HG02943 (cell line): ENCODE results near the gene C11orf52.

Source experiments
- ATAC-seq: cut with Tn5 transposase; IDR thresholded peaks from one replicate; pipeline ENCODE4 v1.9.1; 2021; ENCODE audit warnings: mild to moderate bottlenecking, low read depth, moderate library complexity; ENCODE audit not compliant: unreplicated experiment

Gene C11orf52

DNA sequence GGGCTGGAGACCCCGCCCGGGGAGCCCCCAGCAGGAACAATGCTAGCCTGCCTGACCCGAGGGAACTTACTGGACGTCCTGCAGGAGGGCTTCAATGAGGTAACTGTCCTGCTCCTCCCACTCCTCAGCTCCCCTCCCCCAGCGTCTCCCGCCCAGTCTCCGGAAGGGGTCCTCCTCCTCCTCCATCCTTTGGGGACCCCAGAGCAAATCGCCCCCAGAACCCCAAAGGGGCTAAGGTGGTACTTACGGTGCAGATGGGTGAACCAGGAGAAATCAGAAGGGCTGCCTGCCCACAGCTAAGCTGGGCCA lies 18.7 kb downstream of the C11orf52 start:
- no peak for ATAC-seq

DNA sequence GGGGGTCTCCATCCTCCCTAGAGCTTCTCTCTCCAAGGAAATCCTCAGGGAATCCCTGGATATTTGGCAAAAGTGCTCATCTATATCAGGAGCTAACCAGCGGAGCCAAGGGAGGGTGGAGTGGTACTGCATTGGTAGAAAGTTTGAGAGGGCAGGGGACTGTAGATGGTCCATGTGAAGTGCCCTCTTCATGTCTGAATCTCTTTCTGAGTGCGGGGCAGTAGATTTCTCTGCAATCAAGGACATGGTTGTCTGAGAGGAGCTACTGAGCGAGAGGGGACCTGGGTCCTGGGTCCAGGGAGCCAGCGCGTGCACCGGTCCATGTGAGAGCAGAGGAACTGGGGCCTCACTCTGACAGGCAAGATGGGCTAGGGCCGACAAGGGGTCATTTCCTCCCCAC lies 19.1 kb downstream of the C11orf52 start:
- no peak for ATAC-seq

DNA sequence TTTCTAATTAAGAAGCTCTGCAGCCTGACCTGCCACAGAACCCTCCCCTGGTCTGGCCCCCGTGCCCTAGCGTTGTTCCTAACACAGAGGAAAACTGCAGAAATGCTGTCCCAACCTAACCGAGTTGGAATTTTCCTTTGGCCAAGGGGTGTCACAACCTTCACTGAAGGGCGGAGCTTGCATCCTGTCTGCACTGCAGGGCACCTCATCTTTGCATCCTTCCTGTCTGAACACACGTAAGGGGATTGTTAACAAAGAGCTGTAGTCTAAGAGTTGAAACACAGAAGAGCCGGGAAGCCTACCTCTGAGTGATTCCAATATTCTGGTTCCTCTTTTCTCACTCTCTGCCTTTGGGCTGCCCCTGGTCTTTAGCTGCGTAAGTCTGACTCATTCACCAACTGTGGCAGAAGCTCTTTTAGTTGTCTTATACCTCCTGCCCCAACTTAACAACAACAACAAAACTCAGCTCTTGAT lies 20.0 kb downstream of the C11orf52 start:
- peak; percentile 49 for ATAC-seq

DNA sequence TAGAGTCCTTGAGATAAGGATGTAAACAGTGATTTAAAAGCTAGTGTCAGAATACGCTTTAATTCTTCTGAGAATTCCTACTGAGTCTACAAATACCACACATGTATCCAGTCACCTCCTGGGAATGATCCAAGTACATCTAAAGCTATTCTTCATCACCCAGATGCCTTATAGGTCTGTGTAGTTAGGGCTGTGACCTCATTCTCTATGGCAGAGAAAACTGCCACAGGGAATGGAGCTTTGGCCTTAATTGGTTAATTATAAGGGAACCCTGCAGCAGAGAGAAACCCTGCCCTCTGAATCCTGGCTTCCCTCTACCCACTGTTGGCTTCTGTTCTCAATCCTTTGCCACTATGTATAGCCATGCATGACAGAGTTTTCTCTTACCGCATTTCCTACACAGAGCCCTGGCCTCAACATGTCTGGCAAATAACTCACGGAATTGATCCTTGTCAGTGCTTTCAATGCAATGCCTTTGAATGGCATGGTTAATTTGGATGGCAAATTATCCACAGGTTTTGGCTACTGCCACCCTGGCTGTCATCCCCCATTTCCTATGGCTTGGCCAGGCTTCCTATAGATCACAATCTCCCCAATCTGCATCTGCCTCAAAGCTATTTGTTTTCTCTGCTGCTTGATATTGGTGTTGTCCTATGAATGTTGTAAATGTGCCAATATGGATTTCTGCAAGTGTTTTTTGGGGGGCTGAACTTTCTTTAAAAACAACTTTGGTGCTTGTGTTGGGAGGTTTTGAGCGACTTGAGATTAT lies 21.3 kb downstream of the C11orf52 start:
- ATAC-seq: no peak

DNA sequence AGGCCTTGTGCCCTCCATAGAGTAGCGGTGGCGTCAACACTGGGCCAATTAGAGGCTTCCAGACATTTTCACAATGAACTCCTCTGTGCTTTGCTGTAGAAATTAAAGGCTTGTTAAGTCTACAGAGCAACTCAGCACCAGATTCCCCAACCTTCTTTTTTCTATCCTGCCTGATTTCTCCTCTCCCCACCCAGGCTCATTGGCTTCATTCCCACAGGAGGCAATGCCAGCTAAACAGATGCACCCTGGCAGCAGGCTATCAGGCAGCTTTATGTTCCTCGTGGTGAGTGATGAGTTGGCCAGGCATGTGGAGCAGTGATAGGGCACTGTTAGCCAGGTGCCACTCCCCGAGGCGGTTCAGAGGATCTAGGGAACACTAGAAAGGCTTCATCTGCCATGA lies 23.2 kb downstream of the C11orf52 start:
- no peak for ATAC-seq

DNA sequence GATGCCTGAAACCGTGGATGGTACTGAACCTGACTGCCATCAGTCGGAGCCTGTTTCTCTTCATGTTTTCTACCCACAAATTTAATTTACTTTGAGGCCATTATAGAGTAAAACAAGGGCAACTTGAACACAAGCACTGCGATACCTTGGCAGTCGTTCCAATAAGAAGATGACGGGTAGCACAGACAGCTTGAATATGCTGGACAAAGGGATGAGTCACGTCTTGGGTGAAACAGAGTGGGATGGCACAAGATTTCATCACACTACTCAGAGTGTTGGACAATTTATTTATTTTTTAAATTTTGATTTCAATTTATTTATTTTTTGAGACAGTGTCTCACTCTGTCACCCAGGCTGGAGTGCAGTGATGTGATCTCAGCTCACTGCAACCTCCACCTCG lies 24.1 kb downstream of the C11orf52 start:
- ATAC-seq: no peak

DNA sequence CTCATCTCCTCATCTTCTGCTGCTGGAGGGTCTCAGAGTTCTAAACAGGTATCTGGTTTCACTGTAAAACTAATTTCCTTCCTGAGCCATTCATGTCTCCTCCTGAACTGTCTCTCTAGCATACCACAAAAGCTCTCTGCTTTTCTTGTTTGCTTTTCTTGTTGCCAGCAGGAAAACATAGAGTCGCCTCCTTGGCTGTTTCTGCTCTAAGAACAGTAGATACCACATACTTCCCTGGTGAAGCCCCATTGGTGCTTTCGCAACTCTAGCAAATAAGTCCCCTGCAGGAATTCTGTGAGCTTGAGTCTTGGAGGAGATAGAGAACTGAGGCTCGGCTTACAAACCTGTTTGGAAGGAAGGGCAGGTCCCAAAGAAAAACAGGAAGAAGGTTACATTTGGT lies 25.4 kb downstream of the C11orf52 start:
- no peak for ATAC-seq

DNA sequence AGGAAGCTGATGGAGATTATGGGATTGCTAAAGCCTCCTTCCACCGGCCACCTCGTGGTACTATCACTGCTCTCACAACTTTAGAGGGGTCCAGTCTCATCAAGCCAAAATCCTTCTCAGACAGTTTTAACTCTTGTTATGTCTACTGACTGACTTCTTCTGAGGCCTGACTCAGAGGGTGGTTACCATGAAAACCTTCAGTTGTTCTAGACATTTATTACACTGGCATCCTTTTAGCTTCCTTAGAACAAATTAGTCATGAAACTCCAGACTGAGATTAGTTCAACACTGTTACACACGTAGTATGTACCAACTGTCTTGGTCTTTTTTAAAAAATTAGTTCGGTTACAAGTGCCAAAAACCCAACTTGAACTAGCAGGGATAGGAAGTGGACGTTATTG lies 25.9 kb downstream of the C11orf52 start:
- no peak for ATAC-seq

DNA sequence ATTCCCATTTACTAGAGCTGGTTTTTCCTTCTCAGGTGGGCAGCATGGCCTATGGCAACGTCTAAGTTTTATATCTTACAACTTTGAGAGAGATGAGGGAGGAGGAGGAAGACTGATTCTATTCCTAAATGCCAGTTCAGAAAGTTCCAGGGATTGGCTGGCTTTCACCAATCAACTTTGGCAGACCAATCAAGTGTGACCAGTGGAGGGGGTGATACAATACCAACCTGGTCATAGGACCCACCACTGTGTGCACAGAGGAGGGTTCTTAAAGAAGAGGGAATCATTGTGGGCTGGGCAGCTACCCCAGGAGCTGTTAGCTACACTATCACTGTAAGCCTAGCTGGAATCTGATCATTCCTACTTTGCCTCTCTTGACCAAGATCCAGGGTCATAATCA lies 26.5 kb downstream of the C11orf52 start:
- ATAC-seq: no peak

DNA sequence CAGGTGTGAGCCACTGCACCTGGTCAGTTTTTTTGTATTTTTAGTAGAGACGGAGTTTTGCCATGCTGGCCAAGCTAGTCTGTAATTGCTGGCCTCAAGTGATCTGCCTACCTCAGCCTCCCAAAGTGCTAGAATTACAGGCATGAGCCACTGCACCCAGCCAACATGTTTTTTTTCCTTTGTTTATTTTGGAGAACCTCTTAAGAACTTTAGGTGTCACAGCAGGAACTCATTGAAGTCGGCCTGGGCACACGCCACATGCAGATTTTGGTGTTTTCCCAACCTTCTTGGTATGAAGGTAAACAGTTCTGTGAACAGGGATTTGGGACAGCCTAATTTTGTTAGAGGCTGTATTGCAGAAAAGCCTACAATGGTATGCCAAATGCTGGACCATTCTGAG lies 27.8 kb downstream of the C11orf52 start:
- ATAC-seq: no peak

DNA sequence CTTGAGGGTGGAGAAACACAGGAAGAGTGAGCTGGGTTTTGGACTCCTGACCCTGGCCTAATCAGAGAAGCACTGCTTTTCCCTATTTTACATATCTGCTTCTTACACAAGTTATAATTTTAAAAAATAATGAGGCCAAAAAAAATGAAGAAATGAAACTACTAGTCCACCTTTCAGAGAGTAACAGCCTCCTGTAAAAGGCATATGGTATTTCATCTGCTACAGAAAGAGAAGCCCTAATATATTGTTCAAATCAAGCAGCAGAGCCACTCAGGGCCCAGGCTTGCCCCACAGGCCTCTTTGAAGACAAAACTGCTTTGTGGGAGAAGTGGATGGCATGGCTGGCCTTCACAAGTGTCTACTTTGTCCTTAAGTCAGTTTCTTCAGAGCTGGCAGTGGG lies 28.4 kb downstream of the C11orf52 start:
- ATAC-seq: no peak

DNA sequence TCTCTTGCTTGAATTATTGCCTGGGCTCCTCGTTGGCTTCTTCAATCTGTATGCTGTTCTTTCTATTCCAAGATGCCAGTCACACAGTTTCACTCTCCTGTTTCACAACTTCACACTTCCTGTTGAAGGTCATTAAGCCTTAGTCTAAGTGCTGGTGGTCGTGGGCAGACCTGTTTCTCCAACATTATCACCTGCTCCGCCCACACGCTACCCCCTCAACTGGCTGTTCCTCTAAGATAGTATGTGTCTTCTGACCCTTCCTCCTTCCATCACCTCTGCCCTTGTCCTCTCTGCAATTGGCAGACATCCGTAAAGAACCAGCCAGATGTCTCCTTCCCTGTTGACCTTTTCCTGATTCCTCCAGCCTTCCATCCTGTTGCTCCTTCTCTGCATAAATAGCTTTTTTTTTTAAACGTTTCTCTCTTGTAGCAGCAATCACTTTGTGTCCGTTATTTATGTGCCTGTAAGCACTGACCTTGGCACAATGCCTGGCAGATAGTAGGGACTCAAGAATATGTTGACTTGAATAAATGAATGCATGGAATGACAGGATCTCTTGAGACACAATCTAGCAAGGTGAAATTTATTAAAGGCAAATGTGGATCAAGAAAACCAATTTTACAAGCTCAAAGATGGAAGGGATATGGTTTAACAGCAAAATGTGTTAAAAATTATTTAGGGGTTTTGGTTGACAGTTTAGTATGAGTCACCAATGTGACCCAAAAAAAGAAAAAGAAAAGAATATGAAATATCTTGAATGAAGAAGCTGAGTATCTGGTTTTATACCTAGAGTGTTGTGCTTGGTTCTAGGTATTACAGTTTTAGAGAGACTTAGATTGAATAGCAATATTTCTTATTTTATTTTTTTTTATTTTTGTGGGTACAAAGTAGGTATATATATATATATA lies 31.1 kb downstream of the C11orf52 start:
- ATAC-seq: no peak

DNA sequence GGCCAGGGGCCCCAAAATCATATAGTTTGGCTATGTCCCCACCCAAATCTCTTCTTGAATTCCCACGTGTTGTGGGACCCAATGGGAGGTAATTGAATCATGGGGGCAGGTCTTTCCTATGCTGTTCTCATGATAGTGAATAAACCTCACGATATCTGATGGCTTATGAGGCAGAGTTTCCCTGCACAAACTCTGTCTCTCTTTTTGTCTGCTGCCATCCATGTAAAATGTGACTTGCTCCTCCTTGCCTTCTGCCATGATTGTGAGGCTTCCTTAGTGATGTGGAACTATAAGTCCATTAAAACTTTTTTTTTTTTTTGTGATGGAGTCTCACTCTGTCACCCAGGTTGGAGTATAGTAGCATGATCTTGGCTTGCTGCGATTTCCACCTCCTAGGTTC lies 32.9 kb downstream of the C11orf52 start:
- no peak for ATAC-seq

DNA sequence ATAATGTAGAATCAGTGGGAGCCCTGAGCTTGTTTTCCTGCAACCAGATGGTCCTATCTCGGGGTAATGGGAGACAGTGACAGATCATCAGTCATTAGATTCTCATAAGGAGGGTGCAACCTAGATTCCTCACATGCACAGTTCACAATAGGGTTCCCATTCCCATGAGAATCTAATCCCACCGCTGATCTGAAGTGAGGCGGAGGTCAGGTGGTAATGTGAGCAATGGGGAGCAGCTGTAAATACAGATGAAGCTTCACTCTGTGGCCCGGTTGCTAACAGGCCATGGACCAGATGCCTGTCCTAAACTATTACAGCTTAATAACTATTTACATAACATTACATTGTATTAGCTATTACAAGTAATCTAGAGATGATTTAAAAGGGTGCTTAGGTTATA lies 35.4 kb downstream of the C11orf52 start:
- ATAC-seq: no peak

DNA sequence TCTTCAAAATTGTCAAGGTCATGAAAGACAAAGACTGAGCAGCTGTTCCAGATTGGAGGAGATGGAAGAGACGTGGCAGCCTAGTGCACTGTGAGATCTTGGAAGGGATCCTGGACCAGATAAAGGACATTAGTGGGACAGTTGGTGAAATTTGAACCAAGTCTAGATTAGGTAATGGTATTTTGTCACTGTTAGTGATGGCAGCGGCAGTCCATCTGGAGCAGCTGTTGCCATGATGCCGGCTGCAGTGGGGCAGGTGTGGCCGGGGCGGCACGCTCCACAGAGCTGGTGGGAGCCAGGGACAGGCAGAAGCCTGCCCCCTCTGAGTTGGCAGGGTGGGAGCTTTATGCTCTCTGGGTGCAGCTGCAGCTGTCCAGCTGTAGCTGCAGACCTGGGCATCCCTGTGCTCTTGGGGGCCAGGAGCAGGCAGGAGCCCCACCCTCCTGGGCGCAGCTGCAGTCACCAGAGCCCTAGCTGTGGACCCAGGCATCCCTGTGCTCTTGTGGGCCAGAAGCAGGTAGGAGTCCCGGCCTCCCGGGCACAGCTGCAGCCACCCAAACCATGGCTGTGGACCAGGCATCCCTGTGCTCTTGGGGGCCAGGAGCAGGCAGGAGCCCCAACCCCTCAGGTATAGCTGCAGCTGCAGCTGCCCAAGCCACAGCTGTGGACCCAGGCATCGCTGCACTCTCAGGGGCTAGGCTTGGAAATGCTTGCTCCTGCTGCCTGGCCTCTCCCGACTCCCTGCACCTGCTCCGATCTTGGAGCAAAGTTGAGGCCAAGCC lies 39.1 kb downstream of the C11orf52 start:
- ATAC-seq: no peak

DNA sequence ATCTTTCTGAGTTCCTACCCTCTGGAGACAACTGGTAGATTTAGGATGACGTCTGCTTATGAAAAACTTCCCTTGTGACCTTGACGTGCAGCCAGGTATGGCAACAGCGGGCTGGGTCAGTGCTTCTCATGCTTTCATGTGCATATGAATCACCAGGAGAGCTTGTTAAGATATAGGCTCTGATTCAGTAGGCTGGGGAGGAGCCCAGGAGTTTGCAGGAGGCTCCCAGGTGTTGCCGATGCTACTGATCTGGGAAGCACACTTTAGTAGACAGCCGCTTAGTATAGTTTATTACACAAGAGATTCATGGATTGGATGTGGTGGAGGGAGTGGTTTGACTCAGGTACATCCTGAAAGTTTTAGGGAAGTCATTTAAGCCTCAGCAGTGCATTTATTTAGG lies 42.2 kb downstream of the C11orf52 start:
- ATAC-seq: no peak

DNA sequence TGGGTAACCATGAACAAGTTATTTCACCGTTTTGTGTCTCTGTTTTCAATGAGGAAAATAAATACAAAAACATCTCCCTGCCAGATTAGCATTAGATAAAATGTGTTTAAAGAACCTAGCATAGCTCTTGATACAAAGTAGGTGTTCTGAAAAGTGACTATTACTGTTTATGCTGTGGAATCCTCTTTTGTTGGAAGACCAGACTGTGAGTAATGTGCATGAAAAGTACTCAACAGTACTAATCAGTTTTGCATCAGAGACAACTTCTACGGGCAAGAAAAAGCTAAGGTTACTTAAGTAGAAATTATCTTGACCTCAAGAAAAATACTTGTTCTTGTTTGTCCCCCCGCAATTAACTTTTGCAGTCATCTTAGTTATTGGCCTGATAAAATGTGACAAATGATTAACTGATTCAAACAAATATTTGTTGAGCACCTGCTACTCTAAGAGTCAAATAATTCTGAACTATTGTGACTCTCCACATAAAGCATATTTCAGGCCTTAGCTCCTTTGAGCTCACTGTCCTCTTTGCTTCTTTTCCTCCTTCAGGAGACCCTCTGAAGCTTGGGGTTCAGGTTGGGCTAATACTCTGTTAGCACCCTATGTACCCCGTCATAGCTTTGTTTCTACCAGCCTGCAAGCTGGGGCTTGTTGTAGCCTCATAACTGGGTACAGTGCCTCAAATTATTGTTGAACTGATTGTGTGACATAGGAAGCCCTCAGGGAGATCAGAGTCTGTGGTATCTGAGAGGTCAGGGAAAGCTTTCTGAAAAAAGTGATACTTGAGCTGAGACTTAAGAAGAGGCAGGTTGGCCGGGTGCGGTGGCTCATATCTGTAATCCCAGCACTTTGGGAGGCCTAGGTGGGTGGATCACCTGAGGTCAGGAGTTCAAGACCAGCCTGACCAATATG lies 42.9 kb downstream of the C11orf52 start:
- ATAC-seq: no peak

DNA sequence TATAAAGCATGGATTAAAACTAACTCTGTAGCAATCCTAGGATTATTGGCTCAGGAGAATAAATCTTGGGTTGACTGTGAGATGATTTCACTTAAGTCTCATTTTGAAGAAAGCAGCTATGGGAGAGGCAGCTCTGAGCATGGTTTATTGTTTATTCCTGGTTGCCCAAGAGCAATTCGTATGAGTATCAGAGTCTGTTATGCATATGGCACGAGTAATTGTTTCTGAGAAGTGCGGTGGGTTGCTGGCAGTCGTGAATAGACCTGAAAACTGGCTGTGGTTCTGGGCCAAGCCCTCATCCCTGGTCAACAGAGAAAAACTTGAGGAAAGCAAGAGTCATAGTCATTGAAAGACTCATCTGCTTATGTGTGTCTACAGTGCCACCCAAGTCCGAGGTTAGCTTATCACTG lies 45.2 kb downstream of the C11orf52 start:
- ATAC-seq: no peak

DNA sequence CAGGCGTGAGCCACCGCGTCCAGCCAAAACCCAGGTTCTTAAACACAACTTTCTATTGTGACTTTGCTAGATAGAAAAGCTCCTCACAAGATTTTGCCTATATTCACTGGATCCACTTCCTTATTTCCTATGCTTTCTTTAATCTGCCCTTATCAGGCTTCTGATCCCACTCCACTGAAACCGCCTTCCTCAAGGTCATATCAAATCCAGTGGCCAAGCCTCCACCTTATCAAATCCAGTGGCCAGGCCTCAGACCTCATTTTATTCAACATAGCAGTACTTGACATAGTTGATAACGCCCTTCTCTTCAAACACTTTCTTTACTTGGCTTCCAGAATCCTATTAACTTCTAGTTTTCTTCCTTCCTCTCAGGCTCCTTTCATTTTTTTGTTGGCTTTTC lies 48.0 kb downstream of the C11orf52 start:
- ATAC-seq: no peak

DNA sequence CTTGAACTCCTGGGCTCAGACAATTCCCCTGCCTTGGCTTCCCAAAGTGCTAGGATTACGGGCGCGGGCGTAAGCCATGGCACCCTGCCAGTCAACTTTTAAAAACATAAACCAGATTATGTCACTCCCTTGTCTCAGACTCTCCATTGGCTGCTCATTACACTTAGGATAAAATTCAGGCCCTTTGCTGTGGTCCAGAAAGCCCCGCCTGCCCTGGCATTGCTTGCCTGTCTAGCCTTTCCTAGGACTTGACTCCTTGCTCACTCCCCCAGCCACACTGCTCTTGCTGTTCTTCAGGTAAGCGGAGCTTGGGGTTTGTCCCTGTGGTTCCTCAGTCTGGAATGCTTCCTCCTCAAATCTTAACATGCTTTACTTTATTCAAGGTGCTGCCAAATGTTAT lies 48.9 kb downstream of the C11orf52 start:
- ATAC-seq: no peak
